ENCODE measurements around the gene LPAR1. TPM values are rescaled to one million over a fixed set of nuclear protein-coding genes. Genes with fewer than 3 reads are reported as not detected.

The LPAR1 gene
- total and polyA plus RNA-seq, 9 donors = 39.3 to 74.9 (median 51.8) TPM

DNA sequence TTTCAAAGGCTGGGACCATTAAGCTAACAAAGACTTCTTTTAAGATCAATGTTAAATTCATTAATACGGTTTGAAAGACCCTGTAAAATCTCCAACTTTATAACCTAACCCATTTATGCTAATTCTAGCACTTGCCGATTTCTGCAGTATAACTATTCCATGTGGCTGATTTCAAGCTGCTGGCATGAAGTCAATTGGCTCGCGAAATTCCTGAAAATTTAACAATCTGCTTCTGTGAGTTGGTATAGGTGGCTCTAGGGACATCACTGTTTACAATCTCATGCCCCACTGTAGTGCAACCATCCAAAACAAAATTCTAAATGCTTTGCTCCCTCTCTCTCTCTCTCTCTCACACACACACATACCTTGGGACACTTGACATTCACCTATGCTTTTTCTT is 70.2 kb downstream of the LPAR1 start:
- Histone ChIP-seq H3K27me3 (ENCODE audit: control insufficient read depth, insufficient read depth, low read length) (no peaks in the 10 kb centered on the region), H3K4me1 (ENCODE audit: control insufficient read depth, insufficient read depth, low read length) (no peaks in the 10 kb centered on the region), H3K36me3 (ENCODE audit: control insufficient read depth, insufficient read depth, low read length) (peaks cover 18% of the 10 kb centered on the region), H3K4me3 (ENCODE audit: low read length) (no peak overlapping the region), H3K27ac (ENCODE audit: low read length) (no peak overlapping the region), H3K9me3 (replicated peaks; ENCODE audit: control insufficient read depth, low read depth, low read length) (no peaks in the 10 kb centered on the region)
- DNase-seq = no peak
- WGBS (ENCODE audit: insufficient coverage) = no CpG with 5 or more reads among the region's 4 CpGs

- WGBS (ENCODE audit: insufficient coverage) = no CpG with 5 or more reads among the region's 2 CpGs
Observed at GRCh38 chr9:110967196-110967595, 71.1 kb downstream of the LPAR1 start.

GRCh38 chr9:110960288-110960687 is 78.0 kb downstream of the LPAR1 start:
- no CpG with 5 or more reads among the region's 2 CpGs for WGBS (ENCODE audit: insufficient coverage)
- H3K4me3 ChIP-seq (ENCODE audit: low read length) = no peak overlapping the region
- H3K27ac ChIP-seq (ENCODE audit: low read length) = no peak overlapping the region
- peaks cover 9% of the 10 kb centered on the region for H3K36me3 ChIP-seq (ENCODE audit: control insufficient read depth, insufficient read depth, low read length)
- no peaks in the 10 kb centered on the region for H3K27me3 ChIP-seq (ENCODE audit: control insufficient read depth, insufficient read depth, low read length)
- H3K4me1 ChIP-seq (ENCODE audit: control insufficient read depth, insufficient read depth, low read length) = no peaks in the 10 kb centered on the region
- no peak for DNase-seq
- peaks cover 3% of the 10 kb centered on the region for H3K9me3 ChIP-seq (replicated peaks; ENCODE audit: control insufficient read depth, low read depth, low read length)

More at GRCh38 chr9:110967196-110967595, 71.1 kb downstream of the LPAR1 start:
- Histone ChIP-seq H3K4me3 (ENCODE audit: low read length) (no peak overlapping the region), H3K27ac (ENCODE audit: low read length) (no peak overlapping the region), H3K36me3 (ENCODE audit: control insufficient read depth, insufficient read depth, low read length) (peaks cover 18% of the 10 kb centered on the region), H3K27me3 (ENCODE audit: control insufficient read depth, insufficient read depth, low read length) (no peaks in the 10 kb centered on the region), H3K4me1 (ENCODE audit: control insufficient read depth, insufficient read depth, low read length) (no peaks in the 10 kb centered on the region), H3K9me3 (replicated peaks; ENCODE audit: control insufficient read depth, low read depth, low read length) (no peaks in the 10 kb centered on the region)
- no peak for DNase-seq

DNA sequence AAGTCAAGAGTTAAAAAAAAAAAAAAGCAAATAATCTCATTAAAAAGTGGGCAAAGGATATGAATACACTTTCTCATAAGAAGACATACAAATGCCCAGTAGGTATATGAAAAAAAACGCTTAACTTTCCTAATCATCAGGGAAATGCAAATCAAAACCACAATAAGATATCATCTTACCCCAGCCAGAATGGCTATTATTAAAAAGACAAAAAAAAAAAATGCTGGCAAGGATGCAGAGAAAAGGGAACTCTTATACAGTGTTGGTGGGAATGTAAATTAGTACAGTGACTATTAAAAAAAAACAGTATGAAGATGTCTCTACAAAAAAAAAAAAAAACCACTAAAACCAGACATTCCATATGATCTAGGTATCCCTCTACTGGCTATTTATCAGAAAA is 79.4 kb downstream of the LPAR1 start:
- H3K36me3 ChIP-seq (ENCODE audit: control insufficient read depth, insufficient read depth, low read length) = peaks cover 9% of the 10 kb centered on the region
- no peaks in the 10 kb centered on the region for H3K4me1 ChIP-seq (ENCODE audit: control insufficient read depth, insufficient read depth, low read length)
- peaks cover 8% of the 10 kb centered on the region for H3K9me3 ChIP-seq (replicated peaks; ENCODE audit: control insufficient read depth, low read depth, low read length)
- no CpG with 5 or more reads among the region's 1 CpG for WGBS (ENCODE audit: insufficient coverage)
- H3K4me3 ChIP-seq (ENCODE audit: low read length) = no peak overlapping the region
- no peaks in the 10 kb centered on the region for H3K27me3 ChIP-seq (ENCODE audit: control insufficient read depth, insufficient read depth, low read length)
- H3K27ac ChIP-seq (ENCODE audit: low read length) = no peak overlapping the region
- no peak for DNase-seq

DNA sequence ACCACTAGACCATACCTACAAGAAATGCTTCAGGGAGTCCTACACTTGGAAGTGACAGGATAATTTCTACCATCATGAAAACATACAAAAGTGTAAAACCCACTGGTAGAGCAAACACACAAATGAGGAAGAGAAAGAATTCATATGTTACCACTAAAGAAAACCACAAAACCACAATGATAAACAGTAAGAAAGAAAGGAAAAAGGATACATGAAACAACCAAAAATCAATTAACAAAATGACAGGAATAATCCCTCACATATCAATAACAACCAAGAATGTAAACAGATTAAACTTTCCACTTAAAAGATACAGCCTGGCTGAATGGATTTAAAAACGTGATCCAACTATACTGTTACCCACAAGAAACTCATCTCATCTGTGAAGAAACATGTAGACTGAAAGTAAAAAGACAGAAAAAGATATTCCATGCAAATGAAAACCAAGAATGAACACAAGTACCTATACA is 83.4 kb downstream of the LPAR1 start:
- no peak overlapping the region for H3K27ac ChIP-seq (ENCODE audit: low read length)
- peaks cover 8% of the 10 kb centered on the region for H3K9me3 ChIP-seq (replicated peaks; ENCODE audit: control insufficient read depth, low read depth, low read length)
- no peaks in the 10 kb centered on the region for H3K27me3 ChIP-seq (ENCODE audit: control insufficient read depth, insufficient read depth, low read length)
- DNase-seq = no peak
- H3K36me3 ChIP-seq (ENCODE audit: control insufficient read depth, insufficient read depth, low read length) = no peaks in the 10 kb centered on the region
- no peak overlapping the region for H3K4me3 ChIP-seq (ENCODE audit: low read length)
- no CpG with 5 or more reads among the region's 1 CpG for WGBS (ENCODE audit: insufficient coverage)
- peaks cover 7% of the 10 kb centered on the region for H3K4me1 ChIP-seq (ENCODE audit: control insufficient read depth, insufficient read depth, low read length)

DNA sequence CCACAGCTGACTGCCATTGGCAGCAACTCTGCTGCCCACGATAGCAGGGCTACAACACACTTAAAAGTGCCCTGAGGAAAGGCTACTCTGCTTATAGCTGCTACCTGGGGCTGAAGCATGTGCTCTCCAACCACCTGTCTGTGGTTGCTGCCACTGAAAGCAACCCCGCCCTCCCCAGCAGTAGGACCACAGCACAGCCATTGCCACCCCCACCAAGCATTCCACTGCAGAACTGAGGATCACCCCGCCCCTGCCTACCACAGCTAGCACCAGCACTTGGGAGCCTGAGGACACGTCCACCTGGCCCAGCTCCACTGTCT is 85.8 kb downstream of the LPAR1 start:
- no peak for DNase-seq
- H3K27ac ChIP-seq (ENCODE audit: low read length) = no peak overlapping the region
- H3K4me3 ChIP-seq (ENCODE audit: low read length) = no peak overlapping the region
- peaks cover 7% of the 10 kb centered on the region for H3K4me1 ChIP-seq (ENCODE audit: control insufficient read depth, insufficient read depth, low read length)
- H3K36me3 ChIP-seq (ENCODE audit: control insufficient read depth, insufficient read depth, low read length) = no peaks in the 10 kb centered on the region
- 86% methylated on average over 4 of the region's 4 CpGs for WGBS (ENCODE audit: insufficient coverage)
- H3K9me3 ChIP-seq (replicated peaks; ENCODE audit: control insufficient read depth, low read depth, low read length) = peaks cover 5% of the 10 kb centered on the region
- H3K27me3 ChIP-seq (ENCODE audit: control insufficient read depth, insufficient read depth, low read length) = no peaks in the 10 kb centered on the region

DNA sequence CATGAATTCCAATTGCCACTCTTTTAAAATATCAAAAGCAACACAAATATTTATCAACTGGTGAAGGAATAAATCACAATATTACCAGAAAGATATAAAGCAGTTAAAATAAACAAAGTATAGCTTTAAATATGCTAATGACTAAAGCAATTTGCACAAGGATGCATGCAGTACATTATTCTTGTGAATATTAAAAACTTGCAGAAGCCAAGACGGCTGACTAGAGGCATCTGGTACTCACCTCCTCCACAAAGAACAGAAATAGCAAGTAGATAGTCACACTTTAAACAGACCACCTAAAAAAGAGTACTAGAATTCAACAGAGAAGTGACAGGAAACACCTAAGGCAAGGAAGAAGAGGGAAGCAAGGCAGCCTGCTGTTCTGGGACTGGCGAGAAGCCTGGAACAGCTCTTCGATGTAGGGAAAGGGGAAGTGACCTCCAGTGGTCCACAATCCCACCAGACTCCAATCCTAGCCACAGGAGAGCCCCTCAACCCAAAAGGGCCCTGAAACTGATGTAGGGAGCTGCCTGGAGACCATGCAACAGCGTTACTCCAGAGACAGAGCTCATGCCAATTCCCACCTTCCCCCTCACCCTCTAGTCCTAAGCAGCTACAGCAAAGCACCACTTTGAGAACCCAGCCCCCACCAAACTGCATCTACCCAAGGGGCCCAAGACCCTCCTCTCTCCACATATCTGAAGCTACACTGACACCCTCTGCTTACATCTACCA is 86.3 kb downstream of the LPAR1 start:
- H3K36me3 ChIP-seq (ENCODE audit: control insufficient read depth, insufficient read depth, low read length) = no peaks in the 10 kb centered on the region
- no peak overlapping the region for H3K4me3 ChIP-seq (ENCODE audit: low read length)
- H3K9me3 ChIP-seq (replicated peaks; ENCODE audit: control insufficient read depth, low read depth, low read length) = peaks cover 5% of the 10 kb centered on the region
- no peaks in the 10 kb centered on the region for H3K27me3 ChIP-seq (ENCODE audit: control insufficient read depth, insufficient read depth, low read length)
- H3K4me1 ChIP-seq (ENCODE audit: control insufficient read depth, insufficient read depth, low read length) = peaks cover 7% of the 10 kb centered on the region
- no peak for DNase-seq
- WGBS (ENCODE audit: insufficient coverage) = 57% methylated on average over 1 of the region's 4 CpGs
- H3K27ac ChIP-seq (ENCODE audit: low read length) = no peak overlapping the region

DNA sequence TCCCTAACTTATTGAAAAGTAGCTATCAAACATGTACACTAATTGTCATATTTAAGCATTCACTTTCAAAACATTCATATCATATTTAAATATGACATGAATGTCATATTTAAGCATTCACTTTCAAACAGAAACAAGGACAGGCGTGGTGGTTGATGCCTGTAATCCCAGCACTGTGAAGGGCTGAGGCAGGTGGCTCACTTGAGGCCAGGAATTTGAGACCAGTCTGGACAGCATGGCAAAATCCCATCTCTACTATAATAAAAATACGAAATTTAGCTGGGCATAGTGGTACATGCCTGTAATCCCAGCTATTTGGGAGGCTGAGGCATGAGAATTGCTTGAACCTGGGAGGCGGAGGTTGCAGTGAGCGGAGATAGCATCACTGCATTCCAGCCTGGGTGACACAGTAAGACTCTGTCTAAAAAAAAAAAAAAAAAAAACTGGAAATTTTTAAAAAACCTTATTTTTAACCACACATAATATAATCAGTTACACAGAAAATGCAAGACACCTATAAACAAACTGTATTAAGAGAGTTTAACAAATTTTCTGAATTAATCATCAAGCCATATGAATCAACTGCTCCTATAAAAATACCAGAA is 88.1 kb downstream of the LPAR1 start:
- Histone ChIP-seq H3K4me1 (ENCODE audit: control insufficient read depth, insufficient read depth, low read length) (peaks cover 7% of the 10 kb centered on the region), H3K27me3 (ENCODE audit: control insufficient read depth, insufficient read depth, low read length) (no peaks in the 10 kb centered on the region), H3K36me3 (ENCODE audit: control insufficient read depth, insufficient read depth, low read length) (no peaks in the 10 kb centered on the region), H3K4me3 (ENCODE audit: low read length) (no peak overlapping the region), H3K27ac (ENCODE audit: low read length) (no peak overlapping the region), H3K9me3 (replicated peaks; ENCODE audit: control insufficient read depth, low read depth, low read length) (peaks cover 5% of the 10 kb centered on the region)
- DNase-seq = no peak
- no CpG with 5 or more reads among the region's 4 CpGs for WGBS (ENCODE audit: insufficient coverage)

DNA sequence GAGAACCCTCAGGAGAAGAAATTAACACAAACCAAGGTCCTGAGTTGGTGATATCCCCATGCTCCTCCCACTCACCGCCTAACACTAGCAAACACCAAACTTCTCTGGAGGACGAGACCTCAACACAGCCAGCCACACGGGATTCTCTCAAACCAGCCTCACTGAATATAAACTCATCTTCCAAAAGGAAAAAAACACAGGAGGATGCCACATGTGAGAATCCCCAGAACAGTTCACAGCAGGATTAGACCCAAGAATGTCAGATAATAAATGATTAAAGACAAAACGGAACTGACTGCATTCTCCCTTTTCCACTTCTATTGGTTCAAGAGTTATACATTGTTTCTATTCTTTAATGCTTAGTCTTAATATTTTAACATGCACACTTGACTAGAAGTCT is 89.2 kb downstream of the LPAR1 start:
- no peak overlapping the region for H3K27ac ChIP-seq (ENCODE audit: low read length)
- H3K9me3 ChIP-seq (replicated peaks; ENCODE audit: control insufficient read depth, low read depth, low read length) = peaks cover 1% of the 10 kb centered on the region
- no peak overlapping the region for H3K4me3 ChIP-seq (ENCODE audit: low read length)
- no peaks in the 10 kb centered on the region for H3K36me3 ChIP-seq (ENCODE audit: control insufficient read depth, insufficient read depth, low read length)
- peaks cover 7% of the 10 kb centered on the region for H3K4me1 ChIP-seq (ENCODE audit: control insufficient read depth, insufficient read depth, low read length)
- no peak for DNase-seq
- H3K27me3 ChIP-seq (ENCODE audit: control insufficient read depth, insufficient read depth, low read length) = no peaks in the 10 kb centered on the region
- 52% methylated on average over 3 of the region's 4 CpGs for WGBS (ENCODE audit: insufficient coverage)

- no peak for DNase-seq
- Histone ChIP-seq H3K4me1 (ENCODE audit: control insufficient read depth, insufficient read depth, low read length) (peaks cover 7% of the 10 kb centered on the region), H3K27ac (ENCODE audit: low read length) (no peak overlapping the region), H3K27me3 (ENCODE audit: control insufficient read depth, insufficient read depth, low read length) (no peaks in the 10 kb centered on the region), H3K36me3 (ENCODE audit: control insufficient read depth, insufficient read depth, low read length) (no peaks in the 10 kb centered on the region), H3K9me3 (replicated peaks; ENCODE audit: control insufficient read depth, low read depth, low read length) (no peaks in the 10 kb centered on the region), H3K4me3 (ENCODE audit: low read length) (no peak overlapping the region)
- WGBS (ENCODE audit: insufficient coverage) = 60% methylated on average over 2 of the region's 5 CpGs
Observed at GRCh38 chr9:110947491-110948044, 90.7 kb downstream of the LPAR1 start.
